Epithelial cell of prostate (primary cell): Measurements from ENCODE around the gene CUL2.

Experiments
- DNase-seq: peaks from one replicate; pipeline ENCODE4 v3.0.0-alpha.2; 2011; ENCODE audit warnings: low read depth, low spot score
- H3K27ac ChIP-seq: fragments of 450-650 bp; 2 replicates; pipeline ENCODE4 v1.5.1; 2017; ENCODE audit warnings: mild to moderate bottlenecking

The CUL2 gene

GRCh38 chr10:35035606-35036005, 54.5 kb downstream of the CUL2 start:
- H3K27ac ChIP-seq: no peak overlapping the region
- no peak for DNase-seq

GRCh38 chr10:35027567-35027966, 62.6 kb downstream of the CUL2 start:
- no peak for DNase-seq
- no peak overlapping the region for H3K27ac ChIP-seq

DNA sequence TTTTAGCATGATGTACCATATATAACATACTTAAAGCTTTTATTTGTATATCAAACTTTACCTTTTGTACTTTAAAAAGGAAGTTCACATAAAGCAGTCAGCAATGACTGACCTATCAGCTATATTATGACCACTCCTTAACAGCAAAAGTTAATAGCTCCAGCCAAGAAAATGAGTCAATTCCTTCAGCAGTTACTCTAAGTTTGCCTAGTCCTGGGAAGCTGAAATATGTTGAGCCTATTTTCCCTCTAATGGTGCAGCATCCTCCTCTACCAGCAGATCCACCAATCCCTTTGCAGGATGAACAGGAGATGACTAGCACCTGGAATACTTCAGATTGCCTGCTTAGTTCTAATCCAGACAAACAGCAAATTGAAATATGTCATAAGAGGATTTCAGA, 64.2 kb downstream of the CUL2 start:
- DNase-seq: no peak
- peak overlapping the region; percentile 43 for H3K27ac ChIP-seq

DNA sequence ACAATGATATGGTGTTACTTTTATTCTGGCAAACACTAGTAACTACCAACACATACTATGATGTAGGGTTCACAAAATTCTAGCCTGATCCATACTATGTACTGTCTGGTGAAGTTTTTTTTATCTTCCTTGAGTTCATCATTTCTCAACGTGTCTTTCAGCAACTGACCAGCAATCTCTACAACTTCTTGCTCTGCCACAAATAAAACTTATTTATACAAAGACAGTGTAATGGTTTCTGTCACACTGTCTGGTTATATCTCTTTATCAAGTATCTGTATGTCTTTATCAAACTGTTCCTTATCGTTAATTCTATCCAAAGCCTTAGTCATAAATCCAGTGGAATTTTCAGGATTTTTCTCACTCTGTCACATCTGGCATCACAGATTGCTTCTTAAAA, 69.7 kb downstream of the CUL2 start:
- no peak overlapping the region for H3K27ac ChIP-seq
- no peak for DNase-seq

GRCh38 chr10:35019041-35020024, 70.8 kb downstream of the CUL2 start:
- H3K27ac ChIP-seq: no peak overlapping the region
- DNase-seq: no peak

DNA sequence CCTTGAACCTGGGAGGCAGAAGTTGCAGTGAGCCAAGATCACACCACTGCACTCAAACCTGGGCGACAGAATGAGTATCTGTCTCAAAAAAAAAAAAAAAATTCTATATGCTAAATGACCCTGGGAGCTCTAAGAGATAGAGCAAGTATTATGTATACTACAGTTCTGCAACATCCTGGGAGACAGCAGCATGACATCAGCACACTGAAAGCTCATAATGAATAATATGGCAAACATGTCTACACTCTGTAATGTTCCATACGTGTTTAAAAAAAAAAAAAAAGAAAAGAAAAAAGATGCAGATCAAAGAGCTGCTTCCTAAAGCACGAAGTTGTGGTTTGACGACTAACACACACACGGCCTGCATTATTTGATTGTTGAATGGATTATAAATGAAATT, 72.5 kb downstream of the CUL2 start:
- peak overlapping the region; percentile 39 for H3K27ac ChIP-seq
- no peak for DNase-seq

DNA sequence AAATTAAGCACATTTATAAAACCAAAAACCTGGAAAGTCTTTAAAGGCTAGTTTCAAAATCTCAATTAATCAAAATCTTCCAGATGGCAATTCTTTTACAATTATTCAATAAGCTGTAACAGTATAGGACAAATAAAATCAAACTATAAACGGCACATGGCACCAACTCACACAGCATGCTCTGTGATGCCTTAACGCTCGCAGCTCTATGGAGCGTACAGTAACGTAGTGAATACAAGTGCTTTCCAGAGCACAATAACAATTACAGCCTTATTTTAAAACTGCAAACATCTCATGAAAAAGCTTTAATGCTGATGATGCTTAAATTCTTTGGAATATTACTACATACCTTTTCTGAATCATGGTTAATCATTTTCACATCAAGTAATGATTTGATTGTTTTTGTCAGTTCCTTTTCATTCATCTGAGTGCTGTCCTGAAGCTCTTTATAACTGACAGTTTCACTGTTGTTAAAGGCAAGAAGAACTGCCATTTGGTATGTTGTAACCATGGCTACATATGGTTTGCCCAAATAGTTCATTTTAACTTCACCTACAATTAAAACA, 74.2 kb downstream of the CUL2 start:
- peak overlapping the region; percentile 39 for H3K27ac ChIP-seq
- no peak for DNase-seq

DNA sequence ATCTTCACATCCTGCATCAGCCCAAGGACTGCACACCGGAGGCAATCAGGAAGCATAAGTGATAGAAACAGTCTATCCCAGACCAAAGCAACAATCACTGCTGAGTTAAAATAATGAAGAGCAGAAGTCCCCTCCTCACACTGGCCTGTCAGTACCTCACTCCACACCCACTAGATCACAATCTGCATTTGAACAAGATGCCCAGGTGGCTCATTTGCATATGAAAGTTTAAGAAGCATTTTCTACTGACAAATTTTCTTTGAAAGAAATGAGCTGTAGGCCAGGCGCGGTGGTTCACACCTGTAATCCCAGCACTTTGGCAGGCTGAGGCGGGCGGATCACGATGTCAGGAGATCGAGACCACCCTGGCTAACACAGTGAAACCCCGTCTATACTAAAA, 77.4 kb downstream of the CUL2 start:
- DNase-seq: no peak
- peak overlapping the region; percentile 50 for H3K27ac ChIP-seq

GRCh38 chr10:35011771-35012191, 78.4 kb downstream of the CUL2 start:
- no peak for DNase-seq

GRCh38 chr10:35007858-35008301, 82.3 kb downstream of the CUL2 start:
- peak overlapping the region; percentile 95 for H3K27ac ChIP-seq
- DNase-seq: no peak

More at GRCh38 chr10:35011771-35012191, 78.4 kb downstream of the CUL2 start:
- peak overlapping the region; percentile 50 for H3K27ac ChIP-seq

- DNase-seq: no peak
- peak overlapping the region; percentile 95 for H3K27ac ChIP-seq
Measured at GRCh38 chr10:35006836-35007235, 83.3 kb downstream of the CUL2 start.

DNA sequence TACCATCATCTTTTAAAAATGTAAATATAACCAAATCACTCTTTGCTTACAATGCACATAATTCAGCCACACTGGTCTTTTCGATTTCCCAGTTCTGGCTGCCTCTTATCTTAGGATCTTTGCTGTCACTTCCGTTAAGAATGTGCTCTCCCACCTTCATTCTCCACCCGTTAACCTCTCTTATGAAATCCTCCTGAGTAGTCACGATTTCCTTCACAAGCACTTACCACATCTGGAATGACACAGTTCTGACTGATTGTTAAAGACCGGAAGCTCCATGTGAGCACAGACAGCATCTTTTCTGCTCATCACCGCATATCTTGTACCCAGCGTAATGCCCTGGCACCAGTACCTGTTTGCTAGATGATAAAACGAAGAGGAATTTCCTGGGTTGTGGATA, 84.3 kb downstream of the CUL2 start:
- H3K27ac ChIP-seq: peak overlapping the region; percentile 95
- peak; percentile 98 for DNase-seq

DNA sequence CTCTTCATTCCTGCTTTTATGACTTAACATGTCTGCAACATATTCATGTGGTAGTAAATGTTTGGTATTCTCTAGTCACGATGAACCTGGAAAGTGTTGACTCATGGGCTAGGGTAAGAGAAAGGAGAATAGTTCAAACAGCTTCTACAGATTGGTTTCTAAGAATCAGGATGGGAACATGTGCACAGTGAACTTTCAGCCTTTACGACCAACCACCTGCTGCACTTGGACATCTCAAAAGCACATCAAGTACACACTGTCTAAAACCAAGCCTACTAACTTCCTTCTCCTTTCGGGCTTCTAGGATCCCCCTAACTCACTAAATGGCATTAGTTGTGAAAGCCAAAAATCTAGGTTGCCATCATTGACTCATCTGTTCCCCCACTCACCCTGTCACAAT, 85.5 kb downstream of the CUL2 start:
- DNase-seq: no peak
- peak overlapping the region; percentile 95 for H3K27ac ChIP-seq

GRCh38 chr10:35003906-35004305, 86.2 kb downstream of the CUL2 start:
- H3K27ac ChIP-seq: peak overlapping the region; percentile 95
- no peak for DNase-seq

DNA sequence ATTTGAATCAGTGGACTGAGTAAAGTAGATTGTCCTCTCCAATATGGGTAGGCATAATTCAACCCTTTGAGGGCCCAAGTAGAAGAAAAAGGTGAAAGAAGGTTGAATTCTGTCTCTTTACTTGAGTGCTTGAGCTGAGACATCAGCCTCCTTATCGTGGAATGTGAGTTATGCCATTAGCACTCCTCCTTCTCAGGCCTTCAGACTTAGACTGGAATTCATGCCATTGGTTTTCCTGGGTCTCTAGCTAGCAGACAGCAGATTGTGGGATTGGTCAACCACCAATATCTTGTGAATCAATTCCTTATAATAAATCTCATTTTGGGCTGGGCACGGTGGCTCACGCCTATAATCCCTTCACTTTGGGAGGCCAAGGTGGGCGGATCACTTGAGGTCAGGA, 89.2 kb downstream of the CUL2 start:
- no peak overlapping the region for H3K27ac ChIP-seq
- no peak for DNase-seq

DNA sequence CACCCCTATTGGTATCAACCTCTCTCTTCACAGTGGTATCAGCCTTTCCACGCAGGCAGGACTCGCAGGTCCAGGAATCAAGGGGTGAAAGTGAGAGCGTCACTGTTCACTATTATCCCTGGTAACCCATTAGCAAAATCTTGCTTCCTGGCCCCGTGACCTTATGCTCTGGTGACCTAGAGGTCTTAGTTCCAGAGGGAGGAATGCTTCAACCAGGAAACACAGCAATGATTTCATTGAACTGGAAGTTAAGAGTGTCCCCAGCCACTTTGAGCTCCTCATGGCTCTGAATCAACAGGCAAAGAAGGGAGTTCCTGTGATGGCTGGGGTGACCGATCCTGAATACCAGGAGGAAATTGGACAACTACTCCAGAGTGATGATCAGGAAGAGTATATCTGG, 90.6 kb downstream of the CUL2 start:
- no peak for DNase-seq
- no peak overlapping the region for H3K27ac ChIP-seq

DNA sequence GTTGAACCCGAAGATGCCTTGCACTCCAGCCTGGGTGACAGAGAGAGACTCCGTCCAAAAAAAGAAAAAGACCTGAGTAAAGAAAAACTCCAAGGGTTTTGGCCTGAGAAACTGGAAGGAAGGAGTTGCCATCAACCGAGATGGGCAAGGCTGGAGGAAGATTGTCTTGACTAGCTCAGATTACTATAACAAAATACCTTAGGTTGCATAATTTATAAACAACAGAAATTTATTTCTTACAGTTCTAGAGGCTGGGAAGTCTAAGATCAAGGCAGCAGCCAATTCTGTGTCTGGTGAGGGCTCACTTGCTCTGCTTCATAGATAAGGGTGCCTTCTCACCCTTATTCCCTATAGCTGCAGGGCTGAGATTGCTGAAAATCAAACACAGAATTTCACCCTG, 91.2 kb downstream of the CUL2 start:
- DNase-seq: no peak
- H3K27ac ChIP-seq: no peak overlapping the region

DNA sequence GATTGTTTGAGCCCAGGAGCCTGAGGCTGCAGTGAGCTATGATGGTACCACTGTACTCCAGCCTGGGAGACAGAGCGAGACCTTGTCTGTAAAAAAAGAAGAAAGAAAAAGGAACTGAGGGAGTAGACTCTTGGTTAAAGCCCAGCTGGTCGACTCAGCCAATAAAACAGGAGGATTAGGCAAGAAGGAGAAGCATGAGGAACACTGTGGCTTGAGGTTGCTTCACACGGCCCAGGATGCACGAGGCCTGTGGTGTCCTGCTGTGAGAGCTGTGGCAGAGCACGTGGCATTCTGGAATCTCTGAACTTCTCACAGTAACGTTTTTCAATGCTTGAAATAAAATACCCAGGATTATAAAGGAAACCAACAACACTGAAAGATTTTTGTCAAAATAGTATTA, 93.3 kb downstream of the CUL2 start:
- DNase-seq: no peak
- H3K27ac ChIP-seq: no peak overlapping the region

- no peak overlapping the region for H3K27ac ChIP-seq
- no peak for DNase-seq
Measured at GRCh38 chr10:34995925-34996324, 94.2 kb downstream of the CUL2 start.

DNA sequence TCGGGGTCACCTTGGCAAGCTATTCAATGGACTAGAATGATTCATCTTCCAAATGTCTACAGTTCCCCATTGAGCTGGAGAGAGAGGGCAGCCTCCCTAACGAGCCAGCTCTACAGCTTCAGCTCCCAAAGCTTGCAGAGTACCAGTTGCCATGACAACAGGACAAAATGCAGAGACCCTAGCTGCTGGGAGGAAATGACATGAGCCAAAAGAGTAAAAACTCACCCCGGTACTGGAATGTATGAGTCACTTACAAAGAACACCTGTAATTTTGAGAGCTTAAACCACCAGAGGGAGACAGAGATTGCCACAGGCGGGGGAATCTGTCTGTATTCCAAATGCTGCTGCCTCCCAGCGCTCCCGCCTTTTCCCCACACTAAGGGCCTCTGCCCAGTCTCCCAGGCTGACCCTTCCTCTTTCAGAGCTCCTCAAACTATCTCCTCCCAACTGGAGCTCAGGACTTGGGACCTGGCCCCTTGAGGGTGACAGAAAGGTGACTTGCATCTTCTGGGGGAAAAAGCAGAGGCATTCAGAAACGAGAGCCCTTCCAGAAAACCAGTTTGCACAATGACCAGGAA, 95.5 kb downstream of the CUL2 start:
- no peak overlapping the region for H3K27ac ChIP-seq
- DNase-seq: no peak

- H3K27ac ChIP-seq: no peak overlapping the region
- no peak for DNase-seq
Measured at GRCh38 chr10:34993782-34994181, 96.4 kb downstream of the CUL2 start.
